Endothelial cell of umbilical vein (primary cell): ENCODE measurements around the gene CCT2. TPM values are rescaled to one million over a fixed set of nuclear protein-coding genes. Genes with fewer than 3 reads are reported as not detected.

Experiments
- BruUV-seq: library from RNA; stranded (reverse); fragments of 400-500 nt; replicated peaks from 2 replicates; lab custom pipeline; 2021; lab: Mats Ljungman, UMichigan
- CTCF ChIA-PET: fragments of 300-600, 350-600 bp; sonication (Branson Sonifier 250); formaldehyde crosslinking; loops from one replicate; lab custom pipeline; 2021; ENCODE audit warnings: antibody characterized with exemption, inconsistent platforms; lab: Charles Lee
- POLR2A ChIA-PET: fragments of 300-600, 350-600 bp; sonication (Branson Sonifier 250); formaldehyde crosslinking; loops from one replicate; lab custom pipeline; 2021; ENCODE audit warnings: antibody characterized with exemption, inconsistent platforms; lab: Charles Lee
- DNase-seq: peaks from one replicate; pipeline ENCODE4 v3.0.0-alpha.2; 2011; ENCODE audit warnings: low read depth, low spot score
- FAIRE-seq: peaks from 2 replicates; lab custom pipeline; 2011; peaks lifted over from hg19 to GRCh38; lab: Jason Lieb, UNC
- H2AFZ ChIP-seq: 2 replicates; pipeline ENCODE4 v1.6.0; 2012; ENCODE audit warnings: low read depth, low read length, control low read depth, inconsistent platforms
- H3K27ac ChIP-seq: 2 replicates; pipeline ENCODE4 v1.5.1; 2011; ENCODE audit warnings: low read depth, mild to moderate bottlenecking, control low read depth, low read length, moderate library complexity; ENCODE audit not compliant: insufficient read depth
- H3K27me3 ChIP-seq, 2 experiments: 2 replicates each; pipeline versions ENCODE4 v1.6.0 to v1.6.1; 2011; ENCODE audit warnings: low read length in 2 of 2, mixed read lengths in 1 of 2; ENCODE audit not compliant: control insufficient read depth in 2 of 2, insufficient read depth in 2 of 2
- H3K36me3 ChIP-seq, 2 experiments: 2 replicates in 1 of 2; 3 replicates in 1 of 2; pipeline ENCODE4 v1.5.1; 2011; ENCODE audit warnings: low read length in 2 of 2, mild to moderate bottlenecking in 1 of 2, moderate library complexity in 1 of 2; ENCODE audit not compliant: control insufficient read depth in 2 of 2, insufficient read depth in 2 of 2; ENCODE audit errors: extremely low read depth in 1 of 2
- H3K4me1 ChIP-seq: 3 replicates; pipeline ENCODE4 v1.5.1; 2011; ENCODE audit warnings: mild to moderate bottlenecking, low read length; ENCODE audit not compliant: control insufficient read depth, insufficient read depth; ENCODE audit errors: extremely low read depth
- H3K4me2 ChIP-seq: 2 replicates; pipeline ENCODE4 v1.6.1; 2011; ENCODE audit warnings: low read length, control low read depth, mixed read lengths; ENCODE audit not compliant: insufficient read depth
- H3K4me3 ChIP-seq, 3 experiments: fragments of 200-600 bp in 1 of 3; sonication (generic), shearing (Covaris generic) in 1 of 3; replicated peaks in 1 of 3; 2 replicates each; pipeline ENCODE4 v1.5.1; 2011 to 2016; ENCODE audit warnings: control low read depth in 3 of 3, low read length in 3 of 3, mild to moderate bottlenecking in 2 of 3, inconsistent platforms in 1 of 3, low read depth in 1 of 3, moderate library complexity in 1 of 3; ENCODE audit not compliant: insufficient read depth in 1 of 3
- H3K79me2 ChIP-seq: 2 replicates; pipeline ENCODE4 v1.6.0; 2012; ENCODE audit warnings: low read length, inconsistent platforms; ENCODE audit not compliant: control insufficient read depth, insufficient read depth
- H3K9ac ChIP-seq: replicated peaks from 2 replicates; pipeline ENCODE3; 2011; ENCODE audit warnings: low read length, control low read depth; ENCODE audit not compliant: insufficient read depth; ENCODE audit errors: extremely low read depth
- H3K9me1 ChIP-seq: replicated peaks from 3 replicates; pipeline ENCODE4 v1.6.0; 2011; ENCODE audit warnings: mild to moderate bottlenecking, low read length; ENCODE audit not compliant: control insufficient read depth, insufficient read depth; ENCODE audit errors: extremely low read depth
- H3K9me3 ChIP-seq: replicated peaks from 2 replicates; pipeline ENCODE4 v1.5.1; 2012; ENCODE audit warnings: low read length, inconsistent platforms; ENCODE audit not compliant: control insufficient read depth, insufficient read depth
- H4K20me1 ChIP-seq: replicated peaks from 2 replicates; pipeline ENCODE3; 2011; ENCODE audit warnings: mild to moderate bottlenecking, low read length; ENCODE audit not compliant: control insufficient read depth, insufficient read depth; ENCODE audit errors: extremely low read depth
- CTCF ChIP-seq, 2 donors: IDR thresholded peaks; 1 replicate in 1 of 2; 2 replicates in 1 of 2; pipeline ENCODE4 v1.5.1; 2011; ENCODE audit warnings: low read length in 2 of 2, mild to moderate bottlenecking in 2 of 2, moderate library complexity in 2 of 2, control low read depth in 1 of 2, inconsistent platforms in 1 of 2, low read depth in 1 of 2; ENCODE audit not compliant: insufficient read depth in 1 of 2; ENCODE audit errors: extremely low read depth in 1 of 2
- EZH2 ChIP-seq: IDR thresholded peaks from 2 replicates; pipeline ENCODE4 v1.6.1; 2012; ENCODE audit warnings: borderline replicate concordance, low read depth, mild to moderate bottlenecking, moderate library complexity, low read length, inconsistent platforms; ENCODE audit not compliant: severe bottlenecking
- FOS ChIP-seq: IDR thresholded peaks from 2 replicates; pipeline ENCODE4 v1.6.1; 2011; ENCODE audit warnings: mild to moderate bottlenecking, low read length, moderate library complexity, borderline replicate concordance; ENCODE audit not compliant: insufficient read depth
- GATA2 ChIP-seq: IDR thresholded peaks from 2 replicates; pipeline ENCODE4 v1.7.0; 2011; ENCODE audit warnings: low read depth, mild to moderate bottlenecking, moderate library complexity, mixed read lengths, low read length; ENCODE audit not compliant: insufficient read length, insufficient read depth
- JUN ChIP-seq: IDR thresholded peaks from 2 replicates; pipeline ENCODE4 v1.6.1; 2011; ENCODE audit warnings: borderline replicate concordance, low read depth; ENCODE audit not compliant: insufficient read length, insufficient read depth
- MAX ChIP-seq: IDR thresholded peaks from 2 replicates; pipeline ENCODE4 v1.6.1; 2011; ENCODE audit not compliant: insufficient read depth, insufficient read length
- MYC ChIP-seq: IDR thresholded peaks from one replicate; pipeline ENCODE4 v1.6.1; 2011; ENCODE audit warnings: mild to moderate bottlenecking, low read depth, low read length
- POLR2A ChIP-seq: IDR thresholded peaks from 2 replicates; pipeline ENCODE4 v1.6.1; 2012; ENCODE audit warnings: low read depth, mild to moderate bottlenecking, control low read depth, low read length
- POLR2AphosphoS5 ChIP-seq: IDR thresholded peaks from 2 replicates; pipeline ENCODE4 v1.6.1; 2012; ENCODE audit warnings: low read depth, mild to moderate bottlenecking, control low read depth, low read length, moderate library complexity; ENCODE audit not compliant: insufficient read depth
- dilution Hi-C: fragments of 300-500 bp; cut with MboI; formaldehyde crosslinking; loops from one replicate; pipeline ENCODE4 v1.15.0; 2019; ENCODE audit warnings: low sequenced_read_pairs; ENCODE audit not compliant: extremely low pct_ligation_motif_present
- intact Hi-C: fragments of 100-400 bp; cut with micrococcal nuclease; formaldehyde crosslinking; loops from one replicate; pipeline ENCODE4 v1.10.0; 2022
- polyA plus RNA-seq, 4 experiments: library from polyadenylated mRNA; depleted of rRNA in 3 of 4; stranded (reverse) in 3 of 4; unstranded in 1 of 4; fragments of >200 nt; gene quantifications; 2 replicates each; pipeline versions ENCODE4 v1.2.1 to v1.2.3, GENCODE V29; 2011 to 2012; ENCODE audit warnings: missing spikeins in 1 of 4
- total RNA-seq: library from RNA; stranded (reverse); gene quantifications from 2 replicates; pipeline ENCODE4 v1.2.3, GENCODE V29; 2021

The CCT2 gene
- total and polyA plus RNA-seq, 2 donors (not counting 3 experiments of a cell fraction or from before 2014, with no cell fraction given): 138 to 245 TPM

- H3K4me2 ChIP-seq: no peak overlapping the region
- intact Hi-C loops: no loop called here
- H3K79me2 ChIP-seq: no peaks in the 10 kb centered on the region
- dilution Hi-C loops: no loop called here
- POLR2A ChIA-PET: no interaction called here
- H3K9ac ChIP-seq: no peak overlapping the region
- H4K20me1 ChIP-seq: no peaks in the 10 kb centered on the region
- CTCF ChIA-PET: no interaction called here
- no peak overlapping the region for H3K4me3 ChIP-seq
- no peak for FAIRE-seq
- no peaks in the 10 kb centered on the region for H3K36me3 ChIP-seq
- no peaks in the 10 kb centered on the region for H3K9me3 ChIP-seq
- H3K27me3 ChIP-seq: peaks cover 2 to 6% of the 10 kb centered on the region in 2 experiments
- TF ChIP-seq CTCF (IDR thresholded peaks at IDR 0.05; ENCODE audit: extremely low read depth in 1 of 2, insufficient read depth in 1 of 2, low read depth in 1 of 2, low read length in 2 of 2): no peak
- no peak for TF ChIP-seq MAX
- no peak for TF ChIP-seq MYC
- H3K9me1 ChIP-seq: no peaks in the 10 kb centered on the region
- BruUV-seq: no TSS peak
- no peak overlapping the region for H3K27ac ChIP-seq
- no peak for DNase-seq
- no peak overlapping the region for H2AFZ ChIP-seq
- no peaks in the 10 kb centered on the region for H3K4me1 ChIP-seq
Observed at GRCh38 chr12:69613351-69613750, 28.1 kb downstream of the CCT2 start.

- Histone ChIP-seq H3K4me2 (no peak overlapping the region), H3K36me3 (no peaks in the 10 kb centered on the region), H3K27ac (no peak overlapping the region), H3K9ac (no peak overlapping the region), H3K4me3 (no peak overlapping the region), H3K9me1 (no peaks in the 10 kb centered on the region), H3K27me3 (peaks cover 0 to 11% of the 10 kb centered on the region in 2 experiments), H4K20me1 (no peaks in the 10 kb centered on the region), H3K4me1 (no peaks in the 10 kb centered on the region), H3K9me3 (no peaks in the 10 kb centered on the region), H2AFZ (no peak overlapping the region), H3K79me2 (no peaks in the 10 kb centered on the region)
- TF ChIP-seq FOS: no peak
- no peak for TF ChIP-seq JUN
- no peak for TF ChIP-seq POLR2A
- no peak for TF ChIP-seq MYC
- TF ChIP-seq MAX: no peak
- TF ChIP-seq GATA2: no peak
- no peak for TF ChIP-seq CTCF (IDR thresholded peaks at IDR 0.05; ENCODE audit: extremely low read depth in 1 of 2, insufficient read depth in 1 of 2, low read depth in 1 of 2, low read length in 2 of 2)
- no peak for TF ChIP-seq EZH2
- no peak for TF ChIP-seq POLR2AphosphoS5
- FAIRE-seq: no peak
- ChIA-PET POLR2A (no interaction called here), CTCF (interaction anchor here (1.6 kb wide), 1 partner anchor 20 kb away, joined by 5 read pairs; no protein-coding TSS in a partner anchor)
- dilution Hi-C loops: no loop called here
- no TSS peak for BruUV-seq
- intact Hi-C loops: no loop called here
- DNase-seq: no peak
Observed at GRCh38 chr12:69616025-69616424, 30.8 kb downstream of the CCT2 start.
